Fibroblast of peridontal ligament (primary cell): Measurements from ENCODE around the gene HTR3A.
"Not testable (repeated sequence)": the region's sequence is repeated elsewhere in the genome, so short reads cannot be mapped to it uniquely, and the experiment has no call there.

Experiments used
- DNase-seq: peaks from one replicate; pipeline ENCODE4 v3.0.0-alpha.2; 2010; ENCODE audit errors: extremely low read depth

Gene HTR3A

DNA sequence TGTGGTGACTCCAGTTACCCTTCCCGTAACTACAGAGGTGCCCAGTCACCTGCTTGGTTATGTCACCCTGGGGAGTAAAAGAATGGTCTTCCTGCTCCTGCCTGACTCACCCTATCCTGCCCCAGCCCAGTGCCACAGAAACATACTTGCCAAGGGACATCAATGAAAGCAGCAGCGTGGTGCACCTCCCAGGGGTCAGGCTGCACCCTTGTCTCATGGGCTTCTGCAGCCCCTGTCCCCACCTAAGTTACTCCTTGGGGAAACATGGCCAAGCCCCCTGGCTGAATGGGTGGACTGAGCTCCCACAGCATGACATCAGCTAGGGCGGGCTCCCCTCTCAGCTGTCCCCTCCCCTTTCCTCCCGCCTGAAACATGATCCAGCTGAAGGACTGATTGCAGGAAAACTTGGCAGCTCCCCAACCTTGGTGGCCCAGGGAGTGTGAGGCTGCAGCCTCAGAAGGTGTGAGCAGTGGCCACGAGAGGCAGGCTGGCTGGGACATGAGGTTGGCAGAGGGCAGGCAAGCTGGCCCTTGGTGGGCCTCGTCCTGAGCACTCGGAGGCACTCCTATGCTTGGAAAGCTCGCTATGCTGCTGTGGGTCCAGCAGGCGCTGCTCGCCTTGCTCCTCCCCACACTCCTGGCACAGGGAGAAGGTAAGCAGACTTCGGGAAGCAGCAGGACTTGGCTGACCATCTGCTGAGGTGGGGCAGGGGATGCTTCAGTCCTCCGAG, at the start of gene HTR3A:
HTR3A (plus strand) TSS at position 368 of the 730 bp plus-strand sequence; CDS start at position 586, 218 bp downstream.
- DNase-seq = no peak

DNA sequence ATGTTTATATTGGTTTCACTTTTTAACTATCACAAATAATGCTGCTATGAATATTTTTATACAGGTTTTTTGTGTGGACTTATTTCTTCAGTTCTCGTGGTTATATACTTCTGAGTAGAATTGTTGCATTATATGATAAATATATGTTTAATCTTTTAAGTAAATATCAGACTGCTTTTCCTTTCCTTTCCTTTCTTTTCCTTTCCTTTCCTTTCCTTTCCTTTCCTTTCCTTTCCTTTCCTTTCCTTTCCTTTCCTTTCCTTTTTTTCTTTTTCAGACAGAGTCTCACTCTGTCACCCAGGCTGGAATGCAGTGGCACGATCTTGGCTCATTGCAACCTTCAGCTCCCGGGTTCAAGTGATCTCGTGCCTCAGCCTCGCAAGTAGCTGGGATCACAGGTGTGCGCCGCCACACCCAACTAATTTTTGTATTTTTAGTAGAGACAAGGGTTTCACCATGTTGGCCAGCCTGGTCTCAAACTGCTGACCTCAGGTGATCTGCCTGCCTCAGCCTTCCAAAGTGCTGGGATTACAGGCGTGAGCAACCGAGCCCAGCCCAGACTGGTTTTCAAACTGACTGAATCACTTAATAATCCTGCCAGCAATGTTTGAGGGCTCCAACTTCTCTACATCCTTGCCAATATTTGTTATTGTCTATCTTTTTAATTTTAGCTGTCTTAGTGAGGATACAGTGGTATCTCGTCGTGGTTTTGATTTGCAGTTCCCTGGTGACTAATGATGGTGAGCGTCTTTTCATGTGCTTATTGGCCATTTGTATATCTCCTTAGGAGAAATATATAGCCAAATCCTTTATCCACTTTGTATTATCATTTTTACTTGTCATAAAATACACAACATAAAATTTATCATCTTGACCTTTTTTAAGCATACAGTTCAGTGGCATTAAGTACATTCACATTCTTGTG, 48.4 kb upstream of the HTR3A start:
- no peak for DNase-seq

DNA sequence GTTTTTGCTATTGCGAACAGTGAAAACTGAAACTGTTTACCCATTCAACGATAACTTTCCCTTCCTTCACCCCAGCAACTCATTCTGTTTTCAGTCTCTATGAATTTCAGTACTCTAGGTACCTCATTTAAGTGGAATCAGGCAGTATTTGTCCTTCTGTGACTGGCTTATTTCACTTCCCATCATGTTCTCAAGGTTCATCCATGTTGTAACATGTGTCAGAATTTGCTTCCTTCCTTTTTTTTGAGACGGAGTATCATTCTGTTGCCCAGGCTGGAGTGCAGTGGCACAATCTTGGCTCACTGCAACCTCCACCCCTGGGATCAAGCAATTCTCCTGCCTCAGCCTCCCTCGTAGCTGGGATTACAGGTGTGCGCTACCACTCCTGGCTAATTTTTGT, 46.6 kb upstream of the HTR3A start:
- DNase-seq = no peak

DNA sequence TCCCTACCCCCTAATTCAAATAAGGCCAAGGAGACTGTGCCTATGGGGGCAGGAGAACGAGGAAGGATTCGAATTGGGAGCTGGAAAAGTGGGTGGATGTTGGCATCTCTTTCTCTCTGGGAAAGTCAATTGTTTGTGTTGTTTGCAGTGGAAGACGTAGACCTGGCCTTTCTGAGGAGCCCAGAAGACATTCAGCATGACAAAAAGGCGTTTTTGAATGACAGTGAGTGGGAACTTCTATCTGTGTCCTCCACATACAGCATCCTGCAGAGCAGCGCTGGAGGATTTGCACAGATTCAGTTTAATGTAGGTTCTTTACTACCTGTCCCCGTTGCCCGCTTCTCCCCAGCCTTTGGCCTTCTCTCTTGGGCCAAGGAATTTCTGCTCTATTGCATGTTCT, 42.1 kb upstream of the HTR3A start:
- DNase-seq = no peak

DNA sequence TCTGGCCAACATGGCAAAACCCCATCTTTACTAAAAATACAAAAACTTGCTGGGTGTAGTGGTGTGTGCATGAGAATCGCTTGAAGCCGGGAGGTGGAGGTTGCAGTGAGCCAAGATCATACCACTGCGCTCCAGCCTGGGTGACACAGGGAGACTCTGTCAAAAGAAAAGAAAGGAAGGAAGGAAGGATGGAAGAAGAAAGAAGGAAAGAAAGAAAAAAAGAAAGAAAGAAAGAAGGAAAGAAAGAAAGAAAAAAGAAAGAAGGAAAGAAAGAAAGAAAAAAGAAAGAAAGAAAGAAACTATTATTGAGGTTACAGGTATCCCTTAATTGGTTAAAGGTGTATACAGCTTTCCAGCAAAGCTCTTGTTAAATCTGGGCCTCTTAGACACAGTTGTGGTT, 40.7 kb upstream of the HTR3A start:
- DNase-seq = not testable (repeated sequence)

DNA sequence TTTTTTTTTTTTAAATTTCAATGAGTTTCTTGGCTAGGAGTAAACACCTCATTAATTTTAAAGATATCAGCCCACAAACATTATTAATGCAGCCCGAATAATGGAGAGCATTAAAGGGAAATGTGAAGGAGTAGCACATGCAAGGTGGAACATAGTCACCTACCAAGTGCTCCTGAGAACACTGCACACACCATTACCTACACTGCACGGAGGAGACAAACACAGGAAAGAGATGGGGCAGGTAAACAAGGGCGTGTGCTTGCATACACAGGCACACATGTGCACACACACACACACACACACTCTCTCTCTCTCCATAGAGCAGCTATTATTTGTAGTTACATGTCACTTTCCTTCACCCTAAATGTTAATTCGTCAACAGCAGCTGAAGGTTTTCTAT, 40.1 kb upstream of the HTR3A start:
- DNase-seq = no peak

DNA sequence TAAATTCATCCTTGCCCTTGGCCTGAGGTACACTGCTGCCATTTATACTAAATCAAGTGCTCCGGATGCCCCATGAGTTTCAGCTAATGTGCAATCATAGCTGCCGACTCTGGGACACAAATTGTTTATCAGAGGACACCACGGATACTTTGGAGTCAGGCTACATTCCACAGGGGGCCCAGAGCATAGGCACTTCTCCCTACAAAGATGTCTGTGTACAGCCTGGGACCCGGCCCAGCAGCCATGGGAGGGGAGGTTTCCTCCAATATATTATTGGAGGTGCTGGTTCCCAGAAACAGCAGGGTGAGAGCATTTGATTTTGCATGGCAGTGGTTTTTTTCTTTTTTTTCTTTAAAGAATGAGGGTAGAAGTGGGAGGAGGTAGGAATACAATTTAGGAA, 39.0 kb upstream of the HTR3A start:
- no peak for DNase-seq

DNA sequence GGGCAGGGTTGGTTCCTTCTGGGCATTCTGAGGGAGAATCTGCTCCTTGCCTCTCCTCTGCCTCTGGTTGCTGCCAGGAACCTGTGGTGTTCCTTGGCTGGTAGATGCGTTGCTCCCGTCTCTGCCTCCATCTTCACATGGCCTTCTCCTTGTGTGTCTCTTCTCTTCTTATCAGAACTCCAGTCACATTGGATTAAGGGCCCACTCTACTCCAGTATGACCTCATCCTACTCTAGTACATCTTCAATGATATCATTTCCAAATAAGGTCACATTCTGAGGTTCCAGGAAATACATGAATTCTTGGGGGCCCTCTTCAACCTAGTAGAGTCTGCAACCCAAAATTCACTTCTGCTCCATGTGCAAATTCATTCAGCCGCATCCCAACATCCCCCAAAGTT, 37.0 kb upstream of the HTR3A start:
- no peak for DNase-seq

DNA sequence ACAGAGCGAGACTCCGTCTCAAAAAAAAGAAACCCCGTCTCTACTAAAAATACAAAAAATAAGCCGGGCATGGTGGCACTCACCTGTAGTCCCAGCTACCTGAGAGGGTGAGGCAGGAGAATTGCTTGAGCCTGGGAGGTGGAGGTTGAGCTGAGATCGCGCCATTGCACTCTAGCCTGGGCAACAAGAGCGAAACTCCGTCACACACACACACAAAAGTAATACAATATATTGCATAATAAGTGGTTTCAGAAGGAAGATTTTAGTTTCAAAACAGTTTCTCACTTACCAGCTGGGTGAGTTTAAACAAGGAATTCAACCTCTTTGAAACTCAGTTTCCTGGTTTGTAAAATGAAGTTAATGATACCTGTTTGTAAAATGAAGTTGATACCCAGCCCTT, 32.7 kb upstream of the HTR3A start:
- no peak for DNase-seq

DNA sequence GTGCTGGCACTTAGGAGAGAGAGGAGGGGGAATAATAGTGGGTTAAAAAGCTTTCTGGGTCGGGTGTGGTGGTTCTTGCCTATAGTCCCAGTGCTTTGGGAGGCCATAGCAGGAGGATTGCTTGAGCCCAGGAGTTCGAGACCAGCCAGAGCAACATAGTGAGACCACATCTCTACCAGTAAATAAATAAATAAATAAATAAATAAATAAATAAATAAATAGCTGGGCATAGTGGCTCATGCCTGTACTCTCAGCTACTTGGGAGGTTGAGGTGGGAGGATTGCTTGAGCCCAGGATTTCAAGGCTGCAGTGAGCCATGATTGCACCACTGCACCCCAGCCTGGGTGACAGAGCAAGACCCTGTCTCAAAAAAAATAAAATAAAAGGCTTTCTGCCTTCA, 28.7 kb upstream of the HTR3A start:
- DNase-seq = not testable (repeated sequence)

DNA sequence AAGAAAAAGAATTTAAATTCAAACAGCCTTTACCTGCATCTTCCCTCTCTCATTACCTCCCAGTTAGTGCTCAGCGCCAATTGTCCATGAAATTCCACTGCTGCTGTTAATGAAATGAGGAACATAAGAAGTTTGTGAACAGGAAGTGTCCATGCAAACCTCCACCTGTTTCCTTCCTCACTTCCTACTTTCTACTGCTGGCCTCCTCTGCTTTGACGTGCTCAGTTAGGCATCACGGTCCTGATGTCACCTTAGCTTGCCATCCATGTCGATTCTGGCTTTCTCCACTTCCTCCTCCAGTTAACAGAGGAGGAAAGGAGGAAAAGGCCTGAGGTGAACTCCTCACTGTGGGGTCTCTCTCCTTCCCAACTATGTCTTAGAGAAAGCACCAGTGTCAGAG, 26.9 kb upstream of the HTR3A start:
- no peak for DNase-seq

DNA sequence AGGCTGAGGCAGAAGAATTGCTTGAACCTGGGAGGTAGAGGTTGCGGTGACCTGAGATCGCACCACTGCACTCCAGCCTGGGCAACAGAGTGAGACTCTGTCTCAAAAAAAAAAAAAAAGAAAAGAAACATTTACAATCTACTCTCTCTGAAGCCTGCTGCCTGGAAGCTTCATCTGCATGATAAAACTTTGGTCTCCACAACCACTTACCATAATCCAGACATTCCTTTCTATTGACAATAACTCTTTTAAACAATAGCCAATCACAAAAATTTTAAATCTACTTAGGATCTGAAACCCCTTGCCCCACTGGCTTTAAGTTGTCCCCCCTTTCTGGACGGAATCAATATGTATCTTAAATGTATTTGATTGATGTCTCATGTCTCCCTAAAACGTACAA, 25.0 kb upstream of the HTR3A start:
- DNase-seq = no peak

DNA sequence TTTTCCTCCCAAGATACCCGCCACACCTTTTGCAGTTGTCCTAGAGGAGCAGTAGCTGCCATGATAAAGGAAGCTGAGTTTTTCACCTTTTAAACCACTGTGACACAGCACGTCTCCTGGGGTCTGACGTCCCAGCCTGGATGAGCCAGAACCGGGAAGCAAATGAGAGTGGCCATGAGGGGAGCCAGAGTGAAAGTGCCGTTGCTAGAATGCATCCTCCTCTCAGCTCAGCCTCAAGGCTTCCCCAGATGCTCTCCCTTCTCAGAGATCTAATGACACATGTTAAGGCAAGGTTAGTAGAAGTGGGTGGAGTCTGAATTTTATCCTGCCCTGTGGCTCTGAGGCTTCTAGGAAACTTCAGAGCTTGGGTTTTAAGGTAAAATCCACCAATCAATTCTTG, 23.4 kb upstream of the HTR3A start:
- no peak for DNase-seq

DNA sequence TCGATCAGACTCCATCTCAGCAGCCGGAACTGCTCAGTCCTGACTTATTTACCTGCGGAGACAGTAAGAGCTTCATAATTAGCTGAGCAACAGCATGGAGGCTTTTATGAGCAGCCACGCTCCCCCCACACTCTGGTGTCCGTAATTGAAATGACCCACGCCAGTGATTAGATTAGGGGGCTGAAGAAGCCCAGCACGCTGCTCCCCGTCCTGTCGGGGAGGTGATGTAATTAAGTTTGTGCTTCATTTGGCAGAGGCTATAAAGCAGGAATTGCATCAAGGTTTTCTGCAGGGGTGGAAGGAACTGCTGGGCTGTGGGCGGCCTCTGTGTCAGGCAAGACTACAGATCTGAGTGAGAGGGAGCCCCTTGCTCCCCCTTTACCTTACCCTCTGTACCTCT, 22.8 kb upstream of the HTR3A start:
- no peak for DNase-seq

DNA sequence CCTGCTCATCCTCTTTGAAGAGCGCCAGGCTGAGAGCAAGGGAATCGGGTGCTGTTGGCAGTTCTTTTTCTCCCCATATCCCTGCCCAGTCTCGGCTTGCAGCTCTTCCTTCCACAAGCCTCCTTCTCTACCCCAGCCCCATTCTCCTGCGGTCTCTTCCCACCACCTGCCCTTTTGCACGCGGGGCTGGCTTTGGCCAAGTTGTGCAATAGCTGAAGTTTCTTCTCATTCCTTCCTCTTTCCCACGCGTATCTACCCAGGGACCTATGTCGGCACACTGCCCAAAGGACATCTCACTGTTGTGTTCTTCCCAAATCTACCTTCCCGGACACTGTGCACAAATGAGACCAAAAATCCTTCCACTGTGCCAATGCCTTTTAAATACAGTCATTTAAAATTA, 22.3 kb upstream of the HTR3A start:
- no peak for DNase-seq

DNA sequence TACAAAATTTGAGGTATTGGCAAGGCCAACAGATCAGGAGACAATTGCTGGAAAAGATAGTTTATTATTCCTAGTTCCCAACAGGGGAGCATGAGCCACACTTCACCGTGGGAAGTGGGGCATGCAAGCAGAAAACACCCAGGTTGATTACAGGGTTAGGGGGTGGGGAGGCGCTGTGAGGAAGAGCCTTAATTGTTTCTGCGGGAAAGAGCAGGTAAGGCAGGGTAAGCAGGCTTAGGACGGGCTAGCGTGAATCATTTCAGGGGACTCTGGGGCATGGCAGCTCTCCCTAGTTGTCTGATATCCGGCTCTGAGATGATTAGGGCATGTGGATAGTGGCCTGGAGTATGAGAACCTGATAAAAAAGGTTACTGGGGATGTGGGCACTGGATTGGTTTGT, 20.7 kb upstream of the HTR3A start:
- no peak for DNase-seq

DNA sequence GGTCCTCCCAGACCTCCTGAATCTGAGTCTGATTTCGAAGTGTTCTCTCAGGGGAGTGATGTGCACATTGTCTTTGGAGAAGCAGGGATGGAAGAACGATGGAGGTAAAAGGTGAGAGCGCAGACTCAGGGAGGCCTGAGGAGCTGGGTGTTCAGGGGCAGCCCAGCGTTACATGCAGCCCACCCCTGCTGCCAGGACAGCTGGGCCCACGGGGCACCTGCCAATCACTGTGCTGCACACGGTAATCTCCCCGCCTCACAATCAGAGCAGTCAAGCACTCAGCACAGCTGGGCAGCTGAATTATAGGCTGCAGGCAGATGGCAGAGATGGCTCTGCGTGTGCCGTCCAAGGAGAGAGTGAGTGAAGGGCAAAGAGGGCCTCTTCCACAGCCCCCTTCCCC, 17.9 kb upstream of the HTR3A start:
- no peak for DNase-seq

DNA sequence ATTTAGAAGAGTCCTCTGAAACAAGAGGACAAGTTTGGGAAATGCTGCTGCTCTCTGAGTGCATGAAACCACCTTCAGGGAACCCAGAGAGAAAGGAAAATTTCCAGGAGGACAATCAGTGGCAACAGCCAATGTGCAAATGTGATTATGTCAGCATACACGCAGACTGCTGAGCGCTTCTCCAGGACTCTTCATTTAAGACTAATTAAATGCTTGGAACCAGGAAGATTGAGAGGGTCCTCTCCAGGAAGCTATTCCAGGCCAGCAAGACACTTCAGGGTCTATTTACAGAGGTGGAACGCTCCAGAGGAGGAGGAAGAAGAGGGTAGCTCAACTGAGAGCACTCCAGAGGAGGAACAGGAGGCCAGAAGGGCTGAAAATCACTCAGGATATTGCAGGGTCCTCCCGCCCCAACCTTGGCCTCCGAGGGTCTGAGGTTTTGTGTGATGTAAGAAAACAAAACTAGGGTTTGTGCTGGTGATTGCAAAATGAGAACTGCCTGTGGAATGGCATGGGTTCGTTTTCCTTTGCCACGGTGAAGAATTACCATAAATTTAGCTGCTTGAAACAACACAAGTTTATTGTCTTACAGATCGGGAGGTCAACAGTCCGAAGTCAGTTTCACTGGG, 14.1 kb upstream of the HTR3A start:
- no peak for DNase-seq

DNA sequence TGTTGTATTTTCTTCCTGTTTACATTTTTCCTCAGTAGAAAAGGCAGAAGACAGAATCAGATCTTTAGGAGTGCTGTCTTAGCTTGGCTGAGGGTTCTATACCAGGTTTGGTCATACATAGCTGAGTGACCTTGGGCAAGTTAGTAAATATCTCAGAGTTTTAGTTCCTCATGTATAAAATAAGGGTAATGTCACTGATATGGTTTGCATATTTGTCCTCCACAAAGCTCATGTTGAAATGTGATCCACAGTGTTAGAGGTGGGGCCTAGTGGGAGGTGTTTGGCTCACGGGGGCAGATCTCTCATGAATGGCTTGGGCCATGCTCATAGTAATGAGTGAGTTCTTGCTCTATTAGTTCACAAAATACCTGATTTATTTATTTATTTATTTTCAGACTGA, 7.5 kb upstream of the HTR3A start:
- no peak for DNase-seq

DNA sequence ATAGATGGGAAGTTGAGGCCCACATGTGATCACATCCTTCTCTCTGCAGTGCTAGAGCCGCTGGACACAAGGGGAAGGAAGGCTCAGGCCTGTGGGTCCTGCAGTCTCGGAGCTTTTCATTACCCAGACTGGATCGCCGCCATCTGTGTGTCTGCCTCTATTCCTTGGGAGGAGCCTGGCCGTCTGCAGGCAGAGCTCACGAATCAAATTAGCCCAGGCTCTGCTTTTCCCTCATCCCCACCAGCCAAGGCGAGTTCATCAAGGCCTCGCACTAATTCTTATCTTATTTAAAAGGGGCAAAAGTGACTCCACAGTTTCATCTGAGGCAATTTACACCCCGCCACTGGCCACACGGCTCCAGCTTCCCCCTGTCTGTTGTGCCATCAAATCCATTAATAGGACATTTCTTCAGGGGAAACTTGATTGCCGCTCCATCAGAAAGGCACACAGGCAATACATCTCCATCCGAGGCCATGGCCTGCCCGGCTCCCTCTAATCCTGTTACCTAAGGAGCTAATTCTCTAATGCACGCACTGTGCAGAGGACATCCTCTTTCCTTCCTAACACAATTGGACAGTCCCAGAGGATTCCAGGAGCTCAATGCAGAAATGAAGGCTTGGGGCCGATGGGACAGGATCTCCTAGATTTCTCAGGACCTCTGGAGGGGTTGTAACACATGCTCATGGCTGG, 3.3 kb upstream of the HTR3A start:
- DNase-seq = no peak

DNA sequence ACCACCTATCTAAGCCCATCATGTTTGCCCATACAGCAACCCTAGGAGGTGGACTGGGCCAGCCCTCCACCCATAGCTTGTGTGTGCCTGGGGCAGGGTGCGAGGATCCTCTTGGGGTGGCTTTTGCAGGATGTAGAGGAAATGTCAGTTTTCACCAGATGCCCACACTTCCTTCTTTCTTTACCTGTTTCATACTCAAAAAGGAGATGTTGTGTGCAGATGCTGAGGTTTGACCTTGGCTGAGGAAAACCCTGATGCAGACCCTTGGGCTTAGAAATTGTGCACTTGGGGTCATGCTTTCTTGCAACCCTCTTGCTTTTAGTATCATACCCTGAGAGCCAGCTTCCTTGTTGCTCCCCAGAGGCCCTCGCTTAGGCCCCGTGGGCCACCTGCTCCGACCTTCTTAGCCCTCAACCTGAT, 2.2 kb downstream of the HTR3A start:
- DNase-seq = no peak

DNA sequence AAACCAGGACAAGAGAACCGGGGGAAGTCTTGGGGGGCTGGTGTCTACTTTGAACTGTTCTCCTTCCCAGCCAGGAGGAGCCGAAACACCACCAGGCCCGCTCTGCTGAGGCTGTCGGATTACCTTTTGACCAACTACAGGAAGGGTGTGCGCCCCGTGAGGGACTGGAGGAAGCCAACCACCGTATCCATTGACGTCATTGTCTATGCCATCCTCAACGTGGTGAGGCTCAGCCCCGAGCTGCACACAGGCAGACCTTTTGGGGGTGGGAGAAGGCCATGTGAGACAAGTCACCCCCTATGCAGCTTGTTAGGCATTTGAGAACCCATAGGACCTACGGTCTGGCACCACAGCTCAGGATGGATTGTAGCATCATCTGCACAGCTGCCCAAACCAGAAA, 2.8 kb downstream of the HTR3A start:
- DNase-seq = no peak
